B cell (primary cell): ENCODE measurements around the gene TNPO3.
"Not testable (repeated sequence)": the region's sequence is repeated elsewhere in the genome, so short reads cannot be mapped to it uniquely, and the experiment has no call there.

Experiments used
- EZH2 ChIP-seq: IDR thresholded peaks from 2 replicates; pipeline ENCODE4 v1.6.1; 2012; ENCODE audit warnings: borderline replicate concordance, low read depth, mild to moderate bottlenecking, moderate library complexity, low read length; ENCODE audit not compliant: insufficient read depth, poor library complexity, severe bottlenecking
- TF ChIP-seq, protein P1 (sequence below): fragments of 200-600 bp; IDR thresholded peaks from one replicate; pipeline ENCODE4 v1.8.0; 2022; ENCODE audit warnings: antibody characterized with exemption, mild to moderate bottlenecking

DNA sequence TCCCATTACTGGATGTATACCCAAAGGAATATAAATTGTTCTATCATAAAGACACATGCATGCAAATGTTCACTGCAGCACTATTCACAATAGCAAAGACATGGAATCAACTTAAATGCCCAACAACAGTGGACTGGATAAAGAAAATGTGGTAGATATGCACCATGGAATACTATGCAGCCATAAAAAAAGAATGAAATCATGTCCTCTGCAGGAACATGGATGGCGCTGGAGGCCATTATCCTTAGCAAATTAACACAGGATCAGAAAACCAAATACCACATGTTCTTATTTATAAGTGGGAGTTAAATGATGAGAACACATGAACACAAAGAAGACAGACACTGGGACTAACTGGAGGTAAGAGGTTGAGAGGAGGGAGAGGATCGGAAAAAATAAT lies 16.4 kb downstream of the TNPO3 start:
- TF ChIP-seq EZH2, result not testable (repeated sequence)
- TF ChIP-seq, protein P1, sequence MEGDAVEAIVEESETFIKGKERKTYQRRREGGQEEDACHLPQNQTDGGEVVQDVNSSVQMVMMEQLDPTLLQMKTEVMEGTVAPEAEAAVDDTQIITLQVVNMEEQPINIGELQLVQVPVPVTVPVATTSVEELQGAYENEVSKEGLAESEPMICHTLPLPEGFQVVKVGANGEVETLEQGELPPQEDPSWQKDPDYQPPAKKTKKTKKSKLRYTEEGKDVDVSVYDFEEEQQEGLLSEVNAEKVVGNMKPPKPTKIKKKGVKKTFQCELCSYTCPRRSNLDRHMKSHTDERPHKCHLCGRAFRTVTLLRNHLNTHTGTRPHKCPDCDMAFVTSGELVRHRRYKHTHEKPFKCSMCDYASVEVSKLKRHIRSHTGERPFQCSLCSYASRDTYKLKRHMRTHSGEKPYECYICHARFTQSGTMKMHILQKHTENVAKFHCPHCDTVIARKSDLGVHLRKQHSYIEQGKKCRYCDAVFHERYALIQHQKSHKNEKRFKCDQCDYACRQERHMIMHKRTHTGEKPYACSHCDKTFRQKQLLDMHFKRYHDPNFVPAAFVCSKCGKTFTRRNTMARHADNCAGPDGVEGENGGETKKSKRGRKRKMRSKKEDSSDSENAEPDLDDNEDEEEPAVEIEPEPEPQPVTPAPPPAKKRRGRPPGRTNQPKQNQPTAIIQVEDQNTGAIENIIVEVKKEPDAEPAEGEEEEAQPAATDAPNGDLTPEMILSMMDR, result not testable (repeated sequence)
